B cell (primary cell): Measurements from ENCODE around the gene OR2G6. TPM values are rescaled to one million over a fixed set of nuclear protein-coding genes. Genes with fewer than 3 reads are reported as not detected.
A peak's percentile ranks its signal among the peaks of the same experiment; 100 is the strongest.
"Not testable (repeated sequence)": the region's sequence is repeated elsewhere in the genome, so short reads cannot be mapped to it uniquely, and the experiment has no call there.

Source experiments
- ATAC-seq: fragments of 200-7000 bp; cut with Tn5 transposase; one replicate; pipeline ENCODE4 v1.10.0; 2021; ENCODE audit warnings: low read depth, mild to moderate bottlenecking, moderate number of reproducible peaks, moderate library complexity
- CTCF ChIA-PET: fragments of 350-600 bp; sonication (Branson Sonifier 250); formaldehyde crosslinking; loops from one replicate; lab custom pipeline; 2021; ENCODE audit warnings: antibody characterized with exemption, inconsistent platforms; lab: Charles Lee
- POLR2A ChIA-PET: fragments of 350-600 bp; sonication (Branson Sonifier 250); formaldehyde crosslinking; loops from one replicate; lab custom pipeline; 2021; ENCODE audit warnings: antibody characterized with exemption; lab: Charles Lee
- DNase-seq: peaks from one replicate; pipeline ENCODE4 v3.0.0; 2013
- H2AFZ ChIP-seq: 2 replicates; pipeline ENCODE4 v1.6.1; 2012; ENCODE audit warnings: mild to moderate bottlenecking, low read depth, low read length; ENCODE audit not compliant: insufficient read depth, poor library complexity, severe bottlenecking
- H3K27ac ChIP-seq, 2 donors: 1 replicate in 1 of 2; 2 replicates in 1 of 2; pipeline ENCODE4 v1.5.1; 2012 to 2013; ENCODE audit warnings: low read length in 2 of 2, mild to moderate bottlenecking in 2 of 2, moderate library complexity in 1 of 2
- H3K27me3 ChIP-seq, 4 experiments: fragments of 200-600 bp in 1 of 4; sonication (generic) in 1 of 4; replicated peaks in 1 of 4; 1 replicate in 2 of 4; 2 replicates in 2 of 4; pipeline versions ENCODE4 v1.6.1 to v1.7.0; 2013 to 2016; ENCODE audit warnings: low read length in 3 of 4, mild to moderate bottlenecking in 2 of 4, mixed read lengths in 1 of 4, moderate library complexity in 1 of 4; ENCODE audit not compliant: insufficient read depth in 4 of 4, control insufficient read depth in 3 of 4; ENCODE audit errors: control extremely low read depth in 1 of 4
- H3K36me3 ChIP-seq, 2 experiments: replicated peaks in 1 of 2; 1 replicate in 1 of 2; 2 replicates in 1 of 2; pipeline versions ENCODE4 v1.6.1 to v1.7.1; 2013; ENCODE audit warnings: low read length in 1 of 2; ENCODE audit not compliant: insufficient read depth in 2 of 2, control insufficient read depth in 1 of 2; ENCODE audit errors: control extremely low read depth in 1 of 2, extremely low read depth in 1 of 2
- H3K4me1 ChIP-seq, 2 donors: fragments of 200-600 bp in 1 of 2; sonication (generic) in 1 of 2; 1 replicate in 1 of 2; 2 replicates in 1 of 2; pipeline versions ENCODE4 v1.5.1 to v1.6.1; 2013 to 2017; ENCODE audit warnings: low read length in 2 of 2; ENCODE audit not compliant: control insufficient read depth in 2 of 2, insufficient read depth in 2 of 2
- H3K4me2 ChIP-seq: replicated peaks from 2 replicates; pipeline ENCODE3; 2012; ENCODE audit warnings: mild to moderate bottlenecking, low read depth, low read length; ENCODE audit not compliant: poor library complexity, severe bottlenecking
- H3K4me3 ChIP-seq, 5 experiments: fragments of 200-600 bp in 1 of 5; sonication (generic) in 1 of 5; 1 replicate in 3 of 5; 2 replicates in 2 of 5; pipeline versions ENCODE4 v1.5.1 to v1.7.0; 2011 to 2016; ENCODE audit warnings: low read length in 4 of 5, mild to moderate bottlenecking in 4 of 5, low read depth in 2 of 5, control low read depth in 1 of 5, moderate library complexity in 1 of 5; ENCODE audit not compliant: insufficient read depth in 1 of 5; ENCODE audit errors: control extremely low read depth in 1 of 5, extremely low read depth in 1 of 5
- H3K79me2 ChIP-seq: fragments of 200-600 bp; sonication (generic); one replicate; pipeline ENCODE4 v1.6.0; 2016; ENCODE audit warnings: low read length; ENCODE audit not compliant: control insufficient read depth, insufficient read depth
- H3K9ac ChIP-seq: fragments of 200-600 bp; sonication (generic); 2 replicates; pipeline ENCODE4 v1.6.1; 2017; ENCODE audit warnings: mild to moderate bottlenecking, low read length, moderate library complexity
- H3K9me3 ChIP-seq, 3 donors: one replicate each; pipeline versions ENCODE4 v1.6.1 to v1.7.1; 2013; ENCODE audit warnings: low read length in 2 of 3; ENCODE audit not compliant: control insufficient read depth in 2 of 3, insufficient read depth in 1 of 3; ENCODE audit errors: control extremely low read depth in 1 of 3
- H4K20me1 ChIP-seq: 2 replicates; pipeline ENCODE4 v1.6.0; 2012; ENCODE audit warnings: mild to moderate bottlenecking, low read length; ENCODE audit not compliant: insufficient read depth, control insufficient read depth, poor library complexity, severe bottlenecking
- H3K27ac Mint-ChIP-seq: one replicate; pipeline ENCODE4 v1.8.0; 2021; ENCODE audit warnings: mixed read lengths
- H3K27me3 Mint-ChIP-seq: one replicate; pipeline ENCODE4 v1.8.0; 2021; ENCODE audit warnings: mixed read lengths
- H3K4me1 Mint-ChIP-seq: one replicate; pipeline ENCODE4 v1.8.0; 2021; ENCODE audit warnings: mixed read lengths
- H3K4me3 Mint-ChIP-seq: one replicate; pipeline ENCODE4 v1.8.0; 2021; ENCODE audit warnings: mixed read lengths
- H3K9me3 Mint-ChIP-seq: one replicate; pipeline ENCODE4 v1.8.0; 2022; ENCODE audit warnings: mixed read lengths; ENCODE audit not compliant: insufficient read depth
- WGBS: methylation state at CpG from one replicate; pipeline ENCODE4 v1.1.5; 2013; ENCODE audit warnings: missing lambda C conversion rate; ENCODE audit not compliant: insufficient coverage; 5-methylcytosine and 5-hydroxymethylcytosine counted together
- intact Hi-C: fragments of 100-400 bp; cut with micrococcal nuclease; formaldehyde crosslinking; loops from one replicate; pipeline ENCODE4 v1.10.0; 2022
- polyA plus RNA-seq: library from polyadenylated mRNA; depleted of rRNA; stranded (reverse); fragments of >200 nt; gene quantifications from 2 replicates; pipeline ENCODE4 v1.2.3, GENCODE V29; 2012
- total RNA-seq, 2 donors: library from RNA; stranded (reverse); fragments of 120-200 nt in 1 of 2; gene quantifications; 1 replicate in 1 of 2; 2 replicates in 1 of 2; pipeline versions ENCODE4 v1.2.3 to v1.2.4, GENCODE V29; 2013 to 2022

OR2G6 gene
- total and polyA plus RNA-seq, 2 donors (not counting 1 experiment from before 2014, with no cell fraction given), result 0.24 to 1.8 TPM

- H3K27me3 ChIP-seq, CTCF ChIA-PET, H2AFZ ChIP-seq, ATAC-seq, H3K9me3 Mint-ChIP-seq, H3K27ac Mint-ChIP-seq, H3K9me3 ChIP-seq, H3K4me3 ChIP-seq, intact Hi-C loops, H3K27me3 Mint-ChIP-seq, H3K9ac ChIP-seq, POLR2A ChIA-PET, H3K4me1 ChIP-seq, H3K27ac ChIP-seq, DNase-seq, H3K36me3 ChIP-seq, H3K4me1 Mint-ChIP-seq, H3K4me3 Mint-ChIP-seq, H4K20me1 ChIP-seq, H3K79me2 ChIP-seq, H3K4me2 ChIP-seq: not testable (repeated sequence)
- WGBS, result no CpG with 5 or more reads among the region's 6 CpGs
Observed at GRCh38 chr1:248551027-248551426, 43.2 kb downstream of the OR2G6 start.

- H3K9ac ChIP-seq, H3K27me3 Mint-ChIP-seq, H3K9me3 ChIP-seq, H3K27ac Mint-ChIP-seq, H2AFZ ChIP-seq, CTCF ChIA-PET, H3K4me3 ChIP-seq, H3K27me3 ChIP-seq, POLR2A ChIA-PET, H4K20me1 ChIP-seq, H3K9me3 Mint-ChIP-seq, H3K79me2 ChIP-seq, H3K4me1 Mint-ChIP-seq, DNase-seq, H3K4me3 Mint-ChIP-seq, H3K4me2 ChIP-seq, H3K27ac ChIP-seq, intact Hi-C loops, H3K4me1 ChIP-seq, ATAC-seq, H3K36me3 ChIP-seq: not testable (repeated sequence)
- no CpG with 5 or more reads among the region's 3 CpGs for WGBS
Observed at GRCh38 chr1:248562672-248563071, 54.8 kb downstream of the OR2G6 start, which contains the start of gene OR2T29. TSS of gene OR2T29 (minus strand) at chr1:248562772. CDS start at chr1:248559491, 3,281 bp downstream.

- H3K4me2 ChIP-seq, H3K36me3 ChIP-seq, H4K20me1 ChIP-seq, CTCF ChIA-PET, POLR2A ChIA-PET, H3K4me1 ChIP-seq, H3K9me3 ChIP-seq, H3K9me3 Mint-ChIP-seq, H3K79me2 ChIP-seq, DNase-seq, H3K27me3 Mint-ChIP-seq, H3K9ac ChIP-seq, intact Hi-C loops, ATAC-seq, H3K4me1 Mint-ChIP-seq, H3K27me3 ChIP-seq, H3K27ac Mint-ChIP-seq, H3K27ac ChIP-seq: not testable (repeated sequence)
- 13% methylated on average over 4 of the region's 11 CpGs for WGBS
- peak overlapping the region; percentile 54 for H3K4me3 Mint-ChIP-seq
- H2AFZ ChIP-seq, result peak overlapping the region; percentile 49
- peak overlapping the region in 1 of 5 experiments; percentile 21 for H3K4me3 ChIP-seq
Observed at GRCh38 chr1:248565530-248566373, 57.9 kb downstream of the OR2G6 start.

- H3K27ac Mint-ChIP-seq, H3K27me3 ChIP-seq, H3K4me3 ChIP-seq, H4K20me1 ChIP-seq, H3K79me2 ChIP-seq, H3K27ac ChIP-seq, H3K4me1 Mint-ChIP-seq, intact Hi-C loops, ATAC-seq, H3K4me2 ChIP-seq, H3K9me3 ChIP-seq, DNase-seq, H3K4me1 ChIP-seq, H3K36me3 ChIP-seq, H3K27me3 Mint-ChIP-seq, POLR2A ChIA-PET, CTCF ChIA-PET, H3K9ac ChIP-seq, H3K9me3 Mint-ChIP-seq, H3K4me3 Mint-ChIP-seq, H2AFZ ChIP-seq: not testable (repeated sequence)
- no CpG with 5 or more reads among the region's 2 CpGs for WGBS
Observed at GRCh38 chr1:248569049-248569448, 61.2 kb downstream of the OR2G6 start.
